ENCODE measurements around the gene TP53BP1.

Gene TP53BP1

GRCh38 chr15:43465100-43465499, 27.9 kb downstream of the TP53BP1 start:
- H3K4me3 ChIP-seq (ENCODE audit: low read length) = no peak overlapping the region
- DNase-seq (ENCODE audit: low read depth) = peak; percentile 80
- TF ChIP-seq, protein P1, sequence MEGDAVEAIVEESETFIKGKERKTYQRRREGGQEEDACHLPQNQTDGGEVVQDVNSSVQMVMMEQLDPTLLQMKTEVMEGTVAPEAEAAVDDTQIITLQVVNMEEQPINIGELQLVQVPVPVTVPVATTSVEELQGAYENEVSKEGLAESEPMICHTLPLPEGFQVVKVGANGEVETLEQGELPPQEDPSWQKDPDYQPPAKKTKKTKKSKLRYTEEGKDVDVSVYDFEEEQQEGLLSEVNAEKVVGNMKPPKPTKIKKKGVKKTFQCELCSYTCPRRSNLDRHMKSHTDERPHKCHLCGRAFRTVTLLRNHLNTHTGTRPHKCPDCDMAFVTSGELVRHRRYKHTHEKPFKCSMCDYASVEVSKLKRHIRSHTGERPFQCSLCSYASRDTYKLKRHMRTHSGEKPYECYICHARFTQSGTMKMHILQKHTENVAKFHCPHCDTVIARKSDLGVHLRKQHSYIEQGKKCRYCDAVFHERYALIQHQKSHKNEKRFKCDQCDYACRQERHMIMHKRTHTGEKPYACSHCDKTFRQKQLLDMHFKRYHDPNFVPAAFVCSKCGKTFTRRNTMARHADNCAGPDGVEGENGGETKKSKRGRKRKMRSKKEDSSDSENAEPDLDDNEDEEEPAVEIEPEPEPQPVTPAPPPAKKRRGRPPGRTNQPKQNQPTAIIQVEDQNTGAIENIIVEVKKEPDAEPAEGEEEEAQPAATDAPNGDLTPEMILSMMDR (IDR thresholded peaks at IDR 0.05; ENCODE audit: insufficient read depth, low read depth, low read length, missing control alignments) = no peak

- TF ChIP-seq, protein P1 (IDR thresholded peaks at IDR 0.05; ENCODE audit: insufficient read depth, low read depth, low read length, missing control alignments) = no peak
- DNase-seq (ENCODE audit: low read depth) = no peak
Observed at GRCh38 chr15:43463998-43464397, 29.0 kb downstream of the TP53BP1 start.

DNA sequence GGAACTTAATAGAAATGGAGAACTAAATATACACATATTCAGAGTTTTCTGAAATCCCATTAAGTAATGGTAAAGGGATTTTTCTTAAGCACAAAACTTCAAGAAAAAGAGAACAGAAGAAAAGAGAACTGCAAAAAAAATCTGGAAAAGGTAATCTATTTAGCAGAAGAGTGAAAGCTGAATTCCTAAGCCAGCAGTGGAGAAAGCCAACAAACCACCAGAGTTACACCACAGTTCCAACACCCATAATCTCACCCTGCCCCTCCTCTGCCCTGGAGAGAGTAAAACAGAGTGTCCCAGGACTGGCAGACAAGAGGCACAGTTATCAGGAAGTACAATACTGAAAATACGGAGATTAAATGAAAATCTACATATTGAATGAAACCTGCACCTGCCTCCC, 29.4 kb downstream of the TP53BP1 start:
- TF ChIP-seq, protein P1 (IDR thresholded peaks at IDR 0.05; ENCODE audit: insufficient read depth, low read depth, low read length, missing control alignments) = no peak
- no peak for DNase-seq (ENCODE audit: low read depth)
- no peak overlapping the region for H3K4me3 ChIP-seq (ENCODE audit: low read length)

More at GRCh38 chr15:43463998-43464397, 29.0 kb downstream of the TP53BP1 start:
- no peak overlapping the region for H3K4me3 ChIP-seq (ENCODE audit: low read length)

- no peak for DNase-seq (ENCODE audit: low read depth)
- no peak overlapping the region for H3K4me3 ChIP-seq (ENCODE audit: low read length)
- TF ChIP-seq, protein P1 (IDR thresholded peaks at IDR 0.05; ENCODE audit: insufficient read depth, low read depth, low read length, missing control alignments) = no peak
Observed at GRCh38 chr15:43449981-43450380, 43.0 kb downstream of the TP53BP1 start.

- H3K4me3 ChIP-seq (ENCODE audit: low read length) = no peak overlapping the region
- TF ChIP-seq, protein P1 (IDR thresholded peaks at IDR 0.05; ENCODE audit: insufficient read depth, low read depth, low read length, missing control alignments) = no peak
- DNase-seq (ENCODE audit: low read depth) = no peak
Observed at GRCh38 chr15:43446344-43446743, 46.6 kb downstream of the TP53BP1 start.

- DNase-seq (ENCODE audit: low read depth) = peak; percentile 19
Observed at GRCh38 chr15:43441316-43441715, 51.6 kb downstream of the TP53BP1 start.

More at GRCh38 chr15:43441316-43441715, 51.6 kb downstream of the TP53BP1 start:
- H3K4me3 ChIP-seq (ENCODE audit: low read length) = no peak overlapping the region
- TF ChIP-seq, protein P1 (IDR thresholded peaks at IDR 0.05; ENCODE audit: insufficient read depth, low read depth, low read length, missing control alignments) = no peak
